Endothelial cell (in vitro differentiated cells): ENCODE data around the gene EGFL7. TPM values are rescaled to one million over a fixed set of nuclear protein-coding genes. Genes with fewer than 3 reads are reported as not detected.
A peak's percentile ranks its signal among the peaks of the same experiment; 100 is the strongest.

Experiments used
- DNase-seq: peaks from one replicate; pipeline ENCODE4 v3.0.0; 2021; ENCODE audit warnings: low spot score
- H3K27ac Mint-ChIP-seq: one replicate; pipeline ENCODE4 v1.8.0; 2021; ENCODE audit warnings: mixed read lengths, inconsistent platforms; ENCODE audit not compliant: unreplicated experiment
- H3K27me3 Mint-ChIP-seq: one replicate; pipeline ENCODE4 v1.8.0; 2021; ENCODE audit warnings: mild to moderate bottlenecking, moderate library complexity, mixed read lengths, inconsistent platforms; ENCODE audit not compliant: unreplicated experiment
- H3K36me3 Mint-ChIP-seq: one replicate; pipeline ENCODE4 v1.8.0; 2021; ENCODE audit warnings: mild to moderate bottlenecking, low read depth, mixed read lengths, inconsistent platforms; ENCODE audit not compliant: unreplicated experiment
- H3K4me1 Mint-ChIP-seq: one replicate; pipeline ENCODE4 v1.8.0; 2021; ENCODE audit warnings: mild to moderate bottlenecking, mixed read lengths, inconsistent platforms; ENCODE audit not compliant: unreplicated experiment
- H3K4me3 Mint-ChIP-seq: one replicate; pipeline ENCODE4 v1.8.0; 2021; ENCODE audit warnings: mild to moderate bottlenecking, mixed read lengths, inconsistent platforms; ENCODE audit not compliant: unreplicated experiment
- H3K9me3 Mint-ChIP-seq: one replicate; pipeline ENCODE4 v1.8.0; 2021; ENCODE audit warnings: mixed read lengths, inconsistent platforms; ENCODE audit not compliant: unreplicated experiment
- total RNA-seq: library from RNA; stranded (reverse); fragmentation: NEBNext Ultra II Directional; extraction: Animal tissue kit (Norgen Biotek cat#: 25700); gene quantifications from one replicate; pipeline ENCODE4 v1.2.1, GENCODE V29; 2021; ENCODE audit not compliant: unreplicated experiment
- TF ChIP-seq, protein P1 (sequence below): fragments of 200-600 bp; sonication (generic); IDR thresholded peaks from one replicate; pipeline ENCODE4 v1.5.0; 2021; ENCODE audit warnings: antibody characterized with exemption; ENCODE audit not compliant: unreplicated experiment

EGFL7 gene
- total RNA-seq, 1 donor from 2014 or later, result 945 TPM

DNA sequence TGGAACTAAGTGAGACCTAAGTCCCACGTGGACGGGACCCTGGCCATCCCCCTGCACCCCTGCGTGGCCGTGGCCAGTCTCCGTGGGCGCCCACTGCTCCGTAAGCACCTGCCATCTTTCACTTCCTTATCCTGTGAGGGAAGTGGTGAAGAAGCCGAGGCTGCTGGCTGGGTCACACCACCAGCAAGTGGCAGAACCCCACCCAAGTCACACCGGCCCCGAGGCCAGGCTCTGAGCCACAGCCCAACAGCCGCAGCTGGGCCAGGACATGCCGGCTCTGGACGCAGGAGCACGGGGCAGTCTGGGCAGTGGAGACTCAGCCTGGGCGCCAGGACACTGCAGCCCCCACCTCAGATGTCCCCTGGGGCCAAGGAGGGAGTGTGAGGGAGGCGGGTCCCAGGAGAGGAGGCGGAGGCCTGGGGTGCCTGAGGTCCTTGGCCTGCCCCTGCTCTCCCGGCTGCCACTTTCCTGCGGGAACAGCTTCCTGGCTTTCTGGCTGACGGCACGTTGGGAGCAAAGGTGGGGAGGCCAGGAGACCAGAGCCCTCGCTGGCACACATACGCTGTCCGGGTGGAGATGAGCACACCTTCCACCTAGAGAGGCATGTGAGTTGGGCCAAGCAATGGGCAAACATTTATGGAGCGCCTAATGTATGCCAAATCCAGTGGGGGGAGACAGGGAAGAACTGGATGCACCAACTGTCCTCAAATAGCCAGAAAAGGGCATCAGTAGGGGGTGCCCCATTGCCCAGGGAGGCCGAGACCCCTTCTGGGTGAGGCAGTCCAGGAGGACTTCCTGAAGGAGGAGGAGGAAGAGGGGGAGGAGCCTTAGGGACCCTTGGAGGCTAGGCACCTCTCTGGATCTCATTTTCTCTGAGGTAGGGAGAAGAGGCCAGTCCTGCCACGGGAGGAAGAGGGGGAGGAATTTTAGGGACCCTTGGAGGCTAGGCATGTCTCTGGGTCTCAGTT, 43.9 kb upstream of the EGFL7 start:
- no peak for DNase-seq
- Mint-ChIP-seq H3K36me3 (no peaks in the 10 kb centered on the region), H3K27me3 (peaks cover 10% of the 10 kb centered on the region), H3K27ac (peak overlapping the region; percentile 70), H3K9me3 (no peaks in the 10 kb centered on the region), H3K4me3 (peak overlapping the region; percentile 31), H3K4me1 (peaks cover 14% of the 10 kb centered on the region)
- TF ChIP-seq, protein P1, sequence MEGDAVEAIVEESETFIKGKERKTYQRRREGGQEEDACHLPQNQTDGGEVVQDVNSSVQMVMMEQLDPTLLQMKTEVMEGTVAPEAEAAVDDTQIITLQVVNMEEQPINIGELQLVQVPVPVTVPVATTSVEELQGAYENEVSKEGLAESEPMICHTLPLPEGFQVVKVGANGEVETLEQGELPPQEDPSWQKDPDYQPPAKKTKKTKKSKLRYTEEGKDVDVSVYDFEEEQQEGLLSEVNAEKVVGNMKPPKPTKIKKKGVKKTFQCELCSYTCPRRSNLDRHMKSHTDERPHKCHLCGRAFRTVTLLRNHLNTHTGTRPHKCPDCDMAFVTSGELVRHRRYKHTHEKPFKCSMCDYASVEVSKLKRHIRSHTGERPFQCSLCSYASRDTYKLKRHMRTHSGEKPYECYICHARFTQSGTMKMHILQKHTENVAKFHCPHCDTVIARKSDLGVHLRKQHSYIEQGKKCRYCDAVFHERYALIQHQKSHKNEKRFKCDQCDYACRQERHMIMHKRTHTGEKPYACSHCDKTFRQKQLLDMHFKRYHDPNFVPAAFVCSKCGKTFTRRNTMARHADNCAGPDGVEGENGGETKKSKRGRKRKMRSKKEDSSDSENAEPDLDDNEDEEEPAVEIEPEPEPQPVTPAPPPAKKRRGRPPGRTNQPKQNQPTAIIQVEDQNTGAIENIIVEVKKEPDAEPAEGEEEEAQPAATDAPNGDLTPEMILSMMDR, result no peak

DNA sequence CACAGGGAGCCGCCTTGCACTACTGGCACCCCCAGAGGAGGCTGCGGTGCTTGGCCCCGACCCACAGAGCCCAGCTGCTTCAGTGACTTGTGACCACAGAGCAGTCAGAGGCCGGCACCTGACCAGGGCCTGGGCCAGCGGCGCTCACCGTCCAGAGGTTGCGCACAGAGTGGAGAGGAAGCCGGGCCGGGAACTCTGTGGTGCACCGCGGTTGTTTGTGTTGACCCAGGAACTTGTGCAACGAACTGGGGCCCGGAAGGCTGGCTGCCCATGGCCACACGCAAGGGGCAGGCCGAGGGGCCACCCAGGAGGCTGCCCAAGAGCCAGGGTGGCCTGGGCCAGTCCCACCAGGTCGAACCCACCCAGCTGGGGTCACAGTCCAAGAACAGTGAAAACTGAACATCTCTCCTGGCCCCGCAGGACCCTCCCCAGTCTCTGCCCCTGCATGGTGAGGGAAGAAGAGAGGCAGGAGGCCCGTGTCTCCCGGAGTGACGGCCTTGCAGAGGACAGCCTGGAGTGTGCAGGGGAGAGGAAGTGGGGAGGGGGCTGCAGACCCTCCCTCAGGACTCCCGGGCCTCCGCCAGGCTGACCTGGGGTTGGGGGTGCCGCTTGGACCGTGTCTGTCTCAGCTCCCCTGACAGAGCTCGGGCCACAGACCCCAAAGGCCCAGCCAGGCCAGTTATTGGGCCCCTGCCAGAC, 42.8 kb upstream of the EGFL7 start:
- Mint-ChIP-seq H3K27me3 (peaks cover 10% of the 10 kb centered on the region), H3K9me3 (no peaks in the 10 kb centered on the region), H3K36me3 (no peaks in the 10 kb centered on the region), H3K4me3 (no peak overlapping the region), H3K27ac (no peak overlapping the region), H3K4me1 (peaks cover 11% of the 10 kb centered on the region)
- DNase-seq, result no peak
- TF ChIP-seq, protein P1, result no peak

DNA sequence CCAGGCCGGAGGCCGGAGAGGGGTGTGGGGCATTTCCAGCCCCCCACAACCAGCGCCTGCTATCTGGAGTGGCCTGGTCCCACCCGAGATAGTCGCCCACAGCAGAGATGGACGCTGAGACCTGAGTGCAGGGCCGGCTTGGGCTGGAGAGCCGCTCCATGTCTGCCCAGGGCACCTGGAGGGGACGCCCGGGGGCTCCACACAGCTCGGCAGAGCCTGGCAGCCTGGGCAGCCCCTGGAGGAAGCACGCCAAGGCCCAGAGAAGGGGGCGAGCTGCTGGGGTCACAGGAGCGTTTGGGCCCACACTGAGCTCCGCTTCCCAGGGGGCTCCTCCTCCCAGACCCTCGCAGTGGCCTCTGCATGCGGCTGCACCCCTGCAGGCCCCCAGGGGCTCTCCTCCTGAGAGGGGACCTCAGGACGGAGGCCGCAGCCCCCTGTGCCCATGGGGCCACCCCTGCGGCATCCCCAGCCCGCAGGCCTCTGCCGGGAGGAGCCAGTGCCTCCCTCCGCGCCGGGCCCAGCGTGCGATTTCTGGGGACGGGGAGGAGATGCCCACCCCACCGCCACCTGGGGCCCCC, 42.2 kb upstream of the EGFL7 start:
- Mint-ChIP-seq H3K4me1 (peaks cover 6% of the 10 kb centered on the region), H3K4me3 (no peak overlapping the region), H3K27me3 (peaks cover 12% of the 10 kb centered on the region), H3K9me3 (no peaks in the 10 kb centered on the region), H3K36me3 (no peaks in the 10 kb centered on the region), H3K27ac (no peak overlapping the region)
- TF ChIP-seq, protein P1, result no peak
- DNase-seq, result no peak

DNA sequence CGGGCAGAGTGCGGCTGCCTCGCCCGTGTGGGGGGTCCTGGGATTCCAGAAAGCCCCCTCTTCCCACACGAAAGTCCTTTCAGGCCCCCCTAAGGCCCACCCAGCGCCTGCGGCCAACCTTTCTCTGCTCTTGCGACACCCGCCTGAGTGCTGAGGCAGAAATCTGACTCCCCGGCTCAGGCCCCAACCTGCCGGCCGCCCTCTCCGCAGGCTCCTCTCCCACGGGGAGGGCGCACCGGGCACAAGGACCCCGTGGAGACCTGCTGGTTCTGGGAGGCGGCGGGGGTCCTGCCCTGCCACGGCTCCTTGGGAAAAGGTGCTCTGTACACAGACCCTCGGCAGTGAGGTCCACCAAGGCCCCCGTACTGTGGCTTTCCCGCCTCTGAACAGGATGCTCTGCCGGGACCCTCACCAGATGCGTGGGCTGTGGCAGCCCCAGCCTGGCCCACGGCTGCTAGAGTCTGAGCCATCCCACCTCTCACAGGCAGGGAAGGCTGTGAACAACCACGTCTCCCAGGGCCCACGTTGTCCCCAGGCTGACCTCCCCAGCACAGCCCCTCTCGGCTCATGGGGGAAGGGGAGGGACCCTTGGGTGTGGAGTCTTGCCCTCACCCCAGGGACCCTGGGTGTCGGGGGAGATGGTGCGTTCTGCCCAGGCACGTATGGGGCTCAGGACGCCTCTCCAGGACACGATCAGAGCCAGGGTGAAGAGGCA, 41.5 kb upstream of the EGFL7 start:
- peaks cover 8% of the 10 kb centered on the region for H3K4me1 Mint-ChIP-seq
- peaks cover 16% of the 10 kb centered on the region for H3K27me3 Mint-ChIP-seq
- H3K36me3 Mint-ChIP-seq, result no peaks in the 10 kb centered on the region
- no peak overlapping the region for H3K4me3 Mint-ChIP-seq
- H3K27ac Mint-ChIP-seq, result no peak overlapping the region
- H3K9me3 Mint-ChIP-seq, result no peaks in the 10 kb centered on the region
- no peak for DNase-seq
- TF ChIP-seq, protein P1, result no peak
